Spleen (tissue), 11 donors: ENCODE measurements around the gene RRAD. TPM values are rescaled to one million over a fixed set of nuclear protein-coding genes. Genes with fewer than 3 reads are reported as not detected.

ENCODE experiments used
- DNase-seq: peaks from one replicate; pipeline ENCODE4 v3.0.0-alpha.2; 2020
- H3K27ac ChIP-seq, 8 donors: fragments of 200-600 bp; sonication (generic) in 7 of 8; 1 replicate in 4 of 8; 2 replicates in 4 of 8; pipeline versions ENCODE4 v1.5.0 to v1.8.0; 2016 to 2021; ENCODE audit warnings: inconsistent platforms in 4 of 8, mild to moderate bottlenecking in 4 of 8, moderate library complexity in 1 of 8
- H3K27me3 ChIP-seq, 7 donors: fragments of 200-600 bp; sonication (generic) in 6 of 7; replicated peaks in 1 of 7; 1 replicate in 4 of 7; 2 replicates in 3 of 7; pipeline versions ENCODE4 v1.5.0 to v1.8.0; 2016 to 2021; ENCODE audit warnings: inconsistent platforms in 3 of 7, mild to moderate bottlenecking in 1 of 7
- H3K36me3 ChIP-seq, 6 donors: fragments of 200-600 bp; sonication (generic) in 5 of 6; 1 replicate in 4 of 6; 2 replicates in 2 of 6; pipeline versions ENCODE4 v1.5.0 to v1.8.0; 2016 to 2021; ENCODE audit warnings: inconsistent platforms in 2 of 6
- H3K4me1 ChIP-seq, 6 donors: fragments of 200-600 bp; sonication (generic) in 5 of 6; 1 replicate in 3 of 6; 2 replicates in 3 of 6; pipeline versions ENCODE4 v1.5.0 to v1.8.0; 2016 to 2021; ENCODE audit warnings: inconsistent platforms in 3 of 6
- H3K4me3 ChIP-seq, 8 donors: fragments of 200-600 bp; sonication (generic) in 7 of 8; 1 replicate in 4 of 8; 2 replicates in 4 of 8; pipeline versions ENCODE4 v1.5.0 to v1.8.0; 2016 to 2021; ENCODE audit warnings: inconsistent platforms in 4 of 8, mild to moderate bottlenecking in 4 of 8, moderate library complexity in 2 of 8
- H3K9me3 ChIP-seq, 8 donors: fragments of 200-600 bp; sonication (generic) in 7 of 8; 1 replicate in 4 of 8; 2 replicates in 4 of 8; pipeline versions ENCODE4 v1.5.0 to v1.8.0; 2016 to 2021; ENCODE audit warnings: inconsistent platforms in 4 of 8
- POLR2A ChIP-seq, 3 donors: fragments of 450-650 bp; IDR thresholded peaks; one replicate each; pipeline ENCODE4 v1.5.1; 2017; ENCODE audit warnings: antibody characterized with exemption in 3 of 3, mild to moderate bottlenecking in 1 of 3
- POLR2AphosphoS5 ChIP-seq, 3 donors: sonication (generic); formaldehyde crosslinking; IDR thresholded peaks; one replicate each; pipeline ENCODE4 v1.5.1; 2017; ENCODE audit warnings: antibody characterized with exemption in 3 of 3
- WGBS, 5 donors: extraction: QIAGEN DNeasy Blood & Tissue Kit in 3 of 5; methylation state at CpG; one replicate each; pipeline versions ENCODE4 v1.1.5 to v1.1.7; 2013 to 2018; 5-methylcytosine and 5-hydroxymethylcytosine counted together
- intact Hi-C: fragments of 100-400 bp; cut with DNase I; formaldehyde crosslinking; loops from one replicate; pipeline ENCODE4 v1.15.0; 2023; ENCODE audit warnings: low total_unique reads
- polyA plus RNA-seq, 3 donors: library from polyadenylated mRNA; stranded (reverse); fragments of 200-250 nt; gene quantifications; one replicate each; pipeline ENCODE4 v1.2.1, GENCODE V29; 2013
- total RNA-seq, 7 donors: library from RNA; depleted of rRNA in 3 of 7; stranded (reverse); fragments of >200 nt in 3 of 7; fragmentation: NEBNext Ultra II Directional in 4 of 7; extraction: Animal tissue kit (Norgen Biotek cat#: 25700) in 4 of 7; gene quantifications; one replicate each; pipeline versions ENCODE4 v1.1.0 to v1.2.1, GENCODE V29; 2016 to 2021
- TF ChIP-seq, protein P1 (sequence below), 11 experiments: fragments of 200-600 bp in 7 of 11; fragments of 450-650 bp in 4 of 11; sonication (generic) in 4 of 11; IDR thresholded peaks in 8 of 11; conservative IDR thresholded peaks in 3 of 11; 1 replicate in 7 of 11; 2 replicates in 4 of 11; pipeline versions ENCODE4 v1.4.0 to v1.8.0; 2016 to 2021; ENCODE audit warnings: antibody characterized with exemption in 11 of 11, inconsistent platforms in 4 of 11, mild to moderate bottlenecking in 1 of 11
- donor health status: healthy with polysubstance abuse.
- donor health status: DM: no; HTN: no; CAD: no; lungs with moderate emphysema.
- donor health status: DM: no; HTN: no; CAD: no.
- donor health status: Bipolar disorder and iron deficiency.
- donor health status: healthy.
- donor health status: DM: no; HTN: no; CAD: no.
- donor health status: DM: yes; HTN: yes; CAD: no.

Gene RRAD
- total and polyA plus RNA-seq, 10 donors, result 0.52 to 16.4 (median 1.9) TPM

- TF ChIP-seq POLR2AphosphoS5 (IDR thresholded peaks at IDR 0.05) (peak; percentile 84 to 88 (median 88)), POLR2A (IDR thresholded peaks at IDR 0.05) (no peak)
- TF ChIP-seq, protein P1, sequence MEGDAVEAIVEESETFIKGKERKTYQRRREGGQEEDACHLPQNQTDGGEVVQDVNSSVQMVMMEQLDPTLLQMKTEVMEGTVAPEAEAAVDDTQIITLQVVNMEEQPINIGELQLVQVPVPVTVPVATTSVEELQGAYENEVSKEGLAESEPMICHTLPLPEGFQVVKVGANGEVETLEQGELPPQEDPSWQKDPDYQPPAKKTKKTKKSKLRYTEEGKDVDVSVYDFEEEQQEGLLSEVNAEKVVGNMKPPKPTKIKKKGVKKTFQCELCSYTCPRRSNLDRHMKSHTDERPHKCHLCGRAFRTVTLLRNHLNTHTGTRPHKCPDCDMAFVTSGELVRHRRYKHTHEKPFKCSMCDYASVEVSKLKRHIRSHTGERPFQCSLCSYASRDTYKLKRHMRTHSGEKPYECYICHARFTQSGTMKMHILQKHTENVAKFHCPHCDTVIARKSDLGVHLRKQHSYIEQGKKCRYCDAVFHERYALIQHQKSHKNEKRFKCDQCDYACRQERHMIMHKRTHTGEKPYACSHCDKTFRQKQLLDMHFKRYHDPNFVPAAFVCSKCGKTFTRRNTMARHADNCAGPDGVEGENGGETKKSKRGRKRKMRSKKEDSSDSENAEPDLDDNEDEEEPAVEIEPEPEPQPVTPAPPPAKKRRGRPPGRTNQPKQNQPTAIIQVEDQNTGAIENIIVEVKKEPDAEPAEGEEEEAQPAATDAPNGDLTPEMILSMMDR (IDR thresholded peaks at IDR 0.05 in 8 of 11, conservative IDR thresholded peaks at IDR 0.05 in 3 of 11), result peak in 2 of 11 experiments; percentile 13 to 27
- intact Hi-C loops, result no loop called here
- peak within 1 kb of the TSS in 6 of 8 donors; percentile 16 to 84 (median 72) for H3K27ac ChIP-seq
Observed at GRCh38 chr16:66880288-66881013, 44.9 kb downstream of the RRAD start, which contains the start of gene PDP2. Gene PDP2 (plus strand): TSS chr16:66880515. CDS start chr16:66884285, 3,770 bp downstream.

GRCh38 chr16:66878067-66878466 lies 47.3 kb downstream of the RRAD start:
- Histone ChIP-seq H3K27ac (no peak overlapping the region), H3K36me3 (no peaks in the 10 kb centered on the region), H3K27me3 (no peaks in the 10 kb centered on the region), H3K9me3 (no peaks in the 10 kb centered on the region), H3K4me3 (no peak overlapping the region), H3K4me1 (peaks cover 3 to 60% (median 36%) of the 10 kb centered on the region in 6 donors)
- DNase-seq, result no peak
- 26 to 37% (median 32%) methylated on average over 5 of the region's 5 CpGs for WGBS, 5 donors
- TF ChIP-seq, protein P1 (IDR thresholded peaks at IDR 0.05 in 8 of 11, conservative IDR thresholded peaks at IDR 0.05 in 3 of 11), result no peak
- TF ChIP-seq POLR2A (IDR thresholded peaks at IDR 0.05), result no peak
- TF ChIP-seq POLR2AphosphoS5 (IDR thresholded peaks at IDR 0.05), result no peak
- intact Hi-C loops, result no loop called here

More at GRCh38 chr16:66880288-66881013, 44.9 kb downstream of the RRAD start, which contains the start of gene PDP2:
- Histone ChIP-seq H3K27me3 (no peaks in the 10 kb centered on the region), H3K36me3 (peaks cover 0 to 16% (median 14%) of the 10 kb centered on the region in 6 donors), H3K4me3 (peak within 1 kb of the TSS; percentile 76 to 99 (median 90)), H3K4me1 (peaks cover 3 to 43% (median 26%) of the 10 kb centered on the region in 6 donors), H3K9me3 (no peaks in the 10 kb centered on the region)
- whole genome bisulfite sequencing, 5 donors, result 0 to 1% (median 0%) methylated on average over 41 to 58 of the region's 58 CpGs
- DNase-seq, result peak; percentile 96

- intact Hi-C loops, result no loop called here
- Histone ChIP-seq H3K27me3 (no peaks in the 10 kb centered on the region), H3K27ac (peak overlapping the region in 6 of 8 donors; percentile 33 to 85 (median 70)), H3K36me3 (no peaks in the 10 kb centered on the region), H3K4me3 (no peak overlapping the region), H3K4me1 (peaks cover 6 to 44% (median 25%) of the 10 kb centered on the region in 6 donors), H3K9me3 (no peaks in the 10 kb centered on the region)
- 67 to 88% (median 73%) methylated on average over 1 of the region's 1 CpG for WGBS, 5 donors
- no peak for DNase-seq
- TF ChIP-seq POLR2AphosphoS5 (IDR thresholded peaks at IDR 0.05), result no peak
- TF ChIP-seq, protein P1 (IDR thresholded peaks at IDR 0.05 in 8 of 11, conservative IDR thresholded peaks at IDR 0.05 in 3 of 11), result peak in 1 of 11 experiments; percentile 23
- TF ChIP-seq POLR2A (IDR thresholded peaks at IDR 0.05), result no peak
Observed at GRCh38 chr16:66874079-66874775, 51.1 kb downstream of the RRAD start.

GRCh38 chr16:66873685-66874055 lies 51.7 kb downstream of the RRAD start:
- peak overlapping the region in 5 of 8 donors; percentile 50 to 85 (median 77) for H3K27ac ChIP-seq
- H3K9me3 ChIP-seq, result no peaks in the 10 kb centered on the region
- DNase-seq, result no peak
- intact Hi-C loops, result no loop called here
- peak overlapping the region in 1 of 8 donors; percentile 64 for H3K4me3 ChIP-seq
- TF ChIP-seq POLR2A (IDR thresholded peaks at IDR 0.05) (no peak), POLR2AphosphoS5 (IDR thresholded peaks at IDR 0.05) (no peak)
- TF ChIP-seq, protein P1 (IDR thresholded peaks at IDR 0.05 in 8 of 11, conservative IDR thresholded peaks at IDR 0.05 in 3 of 11), result no peak
- peaks cover 6 to 43% (median 25%) of the 10 kb centered on the region in 6 donors for H3K4me1 ChIP-seq
- no peaks in the 10 kb centered on the region for H3K36me3 ChIP-seq
- H3K27me3 ChIP-seq, result no peaks in the 10 kb centered on the region
